A549 (cell line): Measurements from ENCODE around the gene TMEM271.

Experiments used
- BCL3 ChIP-seq: fragments of >200 bp; sonication (Bioruptor Twin); formaldehyde crosslinking; IDR thresholded peaks from 3 replicates; pipeline ENCODE4 v1.6.1; 2016
- BHLHE40 ChIP-seq: IDR thresholded peaks from 2 replicates; pipeline ENCODE4 v1.6.1; 2012; ENCODE audit warnings: low read depth, low read length, inconsistent platforms
- CEBPB ChIP-seq, 2 experiments: fragments of >200 bp in 1 of 2; sonication (Bioruptor Twin) in 1 of 2; formaldehyde crosslinking in 1 of 2; IDR thresholded peaks; 2 replicates each; pipeline ENCODE4 v1.6.1; 2012 to 2016
- EP300 ChIP-seq, 2 experiments: fragments of >200 bp; sonication (Bioruptor Twin); formaldehyde crosslinking; IDR thresholded peaks; 2 replicates in 1 of 2; 3 replicates in 1 of 2; pipeline ENCODE4 v1.6.1; 2016 to 2017
- RNF2 ChIP-seq: fragments of 200-600 bp; sonication (generic); IDR thresholded peaks from 2 replicates; pipeline ENCODE4 v1.6.1; 2016; ENCODE audit warnings: low read depth, mild to moderate bottlenecking, antibody characterized with exemption, moderate library complexity, borderline replicate concordance
- TF ChIP-seq, protein P1 (sequence below): fragments of >200 bp; sonication (Bioruptor Twin); formaldehyde crosslinking; IDR thresholded peaks from 3 replicates; pipeline ENCODE4 v1.5.1; 2016

DNA sequence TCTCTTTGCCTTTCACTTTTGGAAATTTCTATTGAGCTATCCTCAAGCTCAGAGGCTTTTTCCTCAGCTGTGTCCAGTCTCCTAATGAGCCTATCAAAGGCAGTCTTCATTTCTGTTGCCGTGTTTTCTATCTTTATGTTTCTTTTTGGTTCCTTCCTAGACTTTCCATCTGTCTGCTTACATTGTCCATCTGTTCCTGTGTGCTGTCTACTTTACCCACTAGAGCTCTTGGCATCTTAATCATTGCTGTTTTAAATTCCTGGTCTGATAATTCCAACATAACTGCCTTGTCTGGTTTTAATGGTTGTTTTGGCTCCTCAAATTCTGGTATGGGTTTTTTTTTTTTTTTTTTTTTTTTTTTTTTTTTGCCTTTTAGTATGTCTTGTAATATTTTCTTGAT, 40.0 kb upstream of the TMEM271 start:
- TF ChIP-seq EP300 (IDR thresholded peaks at IDR 0.05) (no peak), BCL3 (no peak), BHLHE40 (no peak), RNF2 (no peak), CEBPB (IDR thresholded peaks at IDR 0.05) (no peak)
- TF ChIP-seq, protein P1, sequence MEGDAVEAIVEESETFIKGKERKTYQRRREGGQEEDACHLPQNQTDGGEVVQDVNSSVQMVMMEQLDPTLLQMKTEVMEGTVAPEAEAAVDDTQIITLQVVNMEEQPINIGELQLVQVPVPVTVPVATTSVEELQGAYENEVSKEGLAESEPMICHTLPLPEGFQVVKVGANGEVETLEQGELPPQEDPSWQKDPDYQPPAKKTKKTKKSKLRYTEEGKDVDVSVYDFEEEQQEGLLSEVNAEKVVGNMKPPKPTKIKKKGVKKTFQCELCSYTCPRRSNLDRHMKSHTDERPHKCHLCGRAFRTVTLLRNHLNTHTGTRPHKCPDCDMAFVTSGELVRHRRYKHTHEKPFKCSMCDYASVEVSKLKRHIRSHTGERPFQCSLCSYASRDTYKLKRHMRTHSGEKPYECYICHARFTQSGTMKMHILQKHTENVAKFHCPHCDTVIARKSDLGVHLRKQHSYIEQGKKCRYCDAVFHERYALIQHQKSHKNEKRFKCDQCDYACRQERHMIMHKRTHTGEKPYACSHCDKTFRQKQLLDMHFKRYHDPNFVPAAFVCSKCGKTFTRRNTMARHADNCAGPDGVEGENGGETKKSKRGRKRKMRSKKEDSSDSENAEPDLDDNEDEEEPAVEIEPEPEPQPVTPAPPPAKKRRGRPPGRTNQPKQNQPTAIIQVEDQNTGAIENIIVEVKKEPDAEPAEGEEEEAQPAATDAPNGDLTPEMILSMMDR = no peak
